Left ventricle myocardium inferior (tissue), 1 donor: ENCODE results near the gene NOC4L. TPM values are rescaled to one million over a fixed set of nuclear protein-coding genes. Genes with fewer than 3 reads are reported as not detected.
A peak's percentile ranks its signal among the peaks of the same experiment; 100 is the strongest.

Source experiments
- DNase-seq: peaks from one replicate; pipeline ENCODE4 v3.0.0-alpha.2; 2020
- H3K27ac ChIP-seq: fragments of 200-600 bp; replicated peaks from 2 replicates; pipeline ENCODE4 v1.8.0; 2021
- H3K27me3 ChIP-seq: fragments of 200-600 bp; 2 replicates; pipeline ENCODE4 v1.8.0; 2021; ENCODE audit warnings: low read depth
- H3K36me3 ChIP-seq: fragments of 200-600 bp; 2 replicates; pipeline ENCODE4 v1.8.0; 2021
- H3K4me1 ChIP-seq: fragments of 200-600 bp; 2 replicates; pipeline ENCODE4 v1.8.0; 2021
- H3K4me3 ChIP-seq: fragments of 200-600 bp; 2 replicates; pipeline ENCODE4 v1.8.0; 2021; ENCODE audit warnings: mild to moderate bottlenecking, moderate library complexity
- H3K9me3 ChIP-seq: fragments of 200-600 bp; replicated peaks from 2 replicates; pipeline ENCODE4 v1.8.0; 2021
- intact Hi-C: fragments of 100-400 bp; cut with micrococcal nuclease; formaldehyde crosslinking; loops from one replicate; pipeline ENCODE4 v1.11.0; 2022
- total RNA-seq: library from RNA; stranded (reverse); fragmentation: NEBNext Ultra II Directional; extraction: Animal tissue kit (Norgen Biotek cat#: 25700); gene quantifications from one replicate; pipeline ENCODE4 v1.2.1, GENCODE V29; 2021
- TF ChIP-seq, protein P1 (sequence below): fragments of 200-600 bp; IDR thresholded peaks from 2 replicates; pipeline ENCODE4 v1.8.0; 2021; ENCODE audit warnings: antibody characterized with exemption, mild to moderate bottlenecking, borderline replicate concordance
- donor health status: DM: no; HTN: yes; CAD: no; lungs with severe emphysema.

Gene NOC4L
- total RNA-seq, 1 donor from 2014 or later, result 10.3 TPM

GRCh38 chr12:132158677-132159554 lies 14.7 kb downstream of the NOC4L start:
- DNase-seq, result peak; percentile 10
- Histone ChIP-seq H3K27ac (no peak overlapping the region), H3K36me3 (no peaks in the 10 kb centered on the region), H3K4me3 (no peak overlapping the region), H3K27me3 (peaks cover 44% of the 10 kb centered on the region), H3K9me3 (no peaks in the 10 kb centered on the region), H3K4me1 (peaks cover 10% of the 10 kb centered on the region)
- intact Hi-C loops, result no loop called here
- TF ChIP-seq, protein P1, sequence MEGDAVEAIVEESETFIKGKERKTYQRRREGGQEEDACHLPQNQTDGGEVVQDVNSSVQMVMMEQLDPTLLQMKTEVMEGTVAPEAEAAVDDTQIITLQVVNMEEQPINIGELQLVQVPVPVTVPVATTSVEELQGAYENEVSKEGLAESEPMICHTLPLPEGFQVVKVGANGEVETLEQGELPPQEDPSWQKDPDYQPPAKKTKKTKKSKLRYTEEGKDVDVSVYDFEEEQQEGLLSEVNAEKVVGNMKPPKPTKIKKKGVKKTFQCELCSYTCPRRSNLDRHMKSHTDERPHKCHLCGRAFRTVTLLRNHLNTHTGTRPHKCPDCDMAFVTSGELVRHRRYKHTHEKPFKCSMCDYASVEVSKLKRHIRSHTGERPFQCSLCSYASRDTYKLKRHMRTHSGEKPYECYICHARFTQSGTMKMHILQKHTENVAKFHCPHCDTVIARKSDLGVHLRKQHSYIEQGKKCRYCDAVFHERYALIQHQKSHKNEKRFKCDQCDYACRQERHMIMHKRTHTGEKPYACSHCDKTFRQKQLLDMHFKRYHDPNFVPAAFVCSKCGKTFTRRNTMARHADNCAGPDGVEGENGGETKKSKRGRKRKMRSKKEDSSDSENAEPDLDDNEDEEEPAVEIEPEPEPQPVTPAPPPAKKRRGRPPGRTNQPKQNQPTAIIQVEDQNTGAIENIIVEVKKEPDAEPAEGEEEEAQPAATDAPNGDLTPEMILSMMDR, result no peak

DNA sequence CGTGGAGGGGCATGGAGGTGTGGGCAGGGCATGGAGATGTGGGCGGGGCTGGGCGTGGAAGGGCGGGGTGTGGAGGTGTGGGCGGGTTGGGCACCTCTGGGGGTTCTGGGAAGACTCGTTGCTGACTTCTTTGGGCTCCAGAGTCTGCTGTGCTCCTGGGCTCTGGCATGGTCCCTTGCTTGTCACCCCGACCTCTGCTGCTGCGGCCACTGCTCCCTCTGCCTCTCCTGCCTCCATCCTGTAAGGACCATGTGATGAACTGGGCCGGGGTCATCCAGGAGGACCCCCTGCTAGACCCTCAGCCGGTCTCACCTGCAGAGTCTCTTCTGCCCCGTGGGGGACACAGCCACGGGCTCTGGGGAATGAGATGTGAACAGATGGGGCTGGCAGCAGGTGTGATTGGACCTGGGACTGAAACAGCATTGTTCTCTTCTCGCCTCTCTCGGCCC lies 15.3 kb downstream of the NOC4L start:
- intact Hi-C loops, result no loop called here
- DNase-seq, result peak; percentile 8

DNA sequence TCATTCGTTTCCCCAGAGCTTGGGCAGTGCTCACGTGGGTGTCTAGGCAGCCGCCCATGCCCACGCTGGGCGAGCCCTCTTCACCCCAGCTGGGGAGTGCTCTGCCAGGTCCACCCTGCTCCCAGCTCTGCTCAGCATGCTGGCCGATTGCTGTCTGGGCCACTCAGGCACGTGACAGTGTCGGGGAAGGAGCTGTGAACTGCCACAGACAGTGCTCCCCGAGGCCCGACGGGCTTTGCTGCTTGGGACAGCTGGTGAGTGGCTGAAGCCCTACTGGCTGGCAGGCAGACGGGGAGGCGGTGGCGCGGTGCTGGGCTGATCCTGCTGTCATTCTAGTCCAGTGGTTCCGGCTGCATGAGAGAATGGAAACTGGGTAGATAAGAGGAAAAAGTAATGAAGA lies 15.8 kb downstream of the NOC4L start:
- Histone ChIP-seq H3K27ac (no peak overlapping the region), H3K4me1 (peaks cover 4% of the 10 kb centered on the region), H3K27me3 (peaks cover 50% of the 10 kb centered on the region), H3K4me3 (no peak overlapping the region), H3K9me3 (no peaks in the 10 kb centered on the region), H3K36me3 (no peaks in the 10 kb centered on the region)
- TF ChIP-seq, protein P1, result no peak
- intact Hi-C loops, result no loop called here
- DNase-seq, result peak; percentile 9

More for the DNA sequence above, 15.3 kb downstream of the NOC4L start:
- Histone ChIP-seq H3K36me3 (no peaks in the 10 kb centered on the region), H3K27me3 (peaks cover 50% of the 10 kb centered on the region), H3K4me1 (peaks cover 4% of the 10 kb centered on the region), H3K4me3 (no peak overlapping the region), H3K9me3 (no peaks in the 10 kb centered on the region), H3K27ac (no peak overlapping the region)
- TF ChIP-seq, protein P1, result no peak

- intact Hi-C loops, result no loop called here
- no peak for DNase-seq
Measured at GRCh38 chr12:132160601-132161035, 16.4 kb downstream of the NOC4L start.

GRCh38 chr12:132161036-132161781 lies 17.0 kb downstream of the NOC4L start:
- Histone ChIP-seq H3K27me3 (peaks cover 50% of the 10 kb centered on the region), H3K36me3 (no peaks in the 10 kb centered on the region), H3K27ac (no peak overlapping the region), H3K4me3 (no peak overlapping the region), H3K9me3 (no peaks in the 10 kb centered on the region), H3K4me1 (peaks cover 4% of the 10 kb centered on the region)
- intact Hi-C loops, result no loop called here
- TF ChIP-seq, protein P1, result no peak
- peak; percentile 8 for DNase-seq

More at GRCh38 chr12:132160601-132161035, 16.4 kb downstream of the NOC4L start:
- Histone ChIP-seq H3K4me3 (no peak overlapping the region), H3K27me3 (peaks cover 50% of the 10 kb centered on the region), H3K36me3 (no peaks in the 10 kb centered on the region), H3K27ac (no peak overlapping the region), H3K9me3 (no peaks in the 10 kb centered on the region), H3K4me1 (peaks cover 4% of the 10 kb centered on the region)
- TF ChIP-seq, protein P1, result no peak
